Fibroblast of upper back skin (primary cell): ENCODE measurements around the gene HAVCR2.
A peak's percentile ranks its signal among the peaks of the same experiment; 100 is the strongest.
"Not testable (repeated sequence)": the region's sequence is repeated elsewhere in the genome, so short reads cannot be mapped to it uniquely, and the experiment has no call there.

Experiments used
- DNase-seq: peaks from one replicate; pipeline ENCODE4 v3.0.0-alpha.2; 2013

Gene HAVCR2

GRCh38 chr5:157086751-157087359, 22.0 kb downstream of the HAVCR2 start:
- no peak for DNase-seq

GRCh38 chr5:157085930-157086329, 22.9 kb downstream of the HAVCR2 start:
- DNase-seq = no peak

- no peak for DNase-seq
Measured at GRCh38 chr5:157080286-157080685, 28.6 kb downstream of the HAVCR2 start.

GRCh38 chr5:157076558-157076957, 32.3 kb downstream of the HAVCR2 start:
- DNase-seq = peak; percentile 7

GRCh38 chr5:157072508-157072907, 36.3 kb downstream of the HAVCR2 start:
- DNase-seq = no peak

- no peak for DNase-seq
Measured at GRCh38 chr5:157069949-157070348, 38.9 kb downstream of the HAVCR2 start.

GRCh38 chr5:157068785-157069184, 40.1 kb downstream of the HAVCR2 start:
- DNase-seq = no peak

- no peak for DNase-seq
Measured at GRCh38 chr5:157068339-157068738, 40.5 kb downstream of the HAVCR2 start.

- DNase-seq = no peak
Measured at GRCh38 chr5:157067005-157067404, 41.8 kb downstream of the HAVCR2 start.

- DNase-seq = no peak
Measured at GRCh38 chr5:157066080-157066479, 42.8 kb downstream of the HAVCR2 start.

- DNase-seq = no peak
Measured at GRCh38 chr5:157063776-157064430, 44.9 kb downstream of the HAVCR2 start.

GRCh38 chr5:157059891-157060290, 49.0 kb downstream of the HAVCR2 start:
- no peak for DNase-seq

- DNase-seq = no peak
Measured at GRCh38 chr5:157059093-157059539, 49.7 kb downstream of the HAVCR2 start, which contains the start of gene HAVCR1. HAVCR1 (minus strand) TSS chr5:157059116; CDS start chr5:157057943, 1,173 bp downstream.

GRCh38 chr5:157057459-157058370, 51.1 kb downstream of the HAVCR2 start:
- DNase-seq = no peak

GRCh38 chr5:157056848-157057247, 52.0 kb downstream of the HAVCR2 start:
- DNase-seq = not testable (repeated sequence)

- DNase-seq = no peak
Measured at GRCh38 chr5:157051604-157052245, 57.1 kb downstream of the HAVCR2 start.

- DNase-seq = no peak
Measured at GRCh38 chr5:157050050-157050449, 58.8 kb downstream of the HAVCR2 start.

- peak; percentile 18 for DNase-seq
Measured at GRCh38 chr5:157049605-157050004, 59.2 kb downstream of the HAVCR2 start.

GRCh38 chr5:157047898-157048297, 60.9 kb downstream of the HAVCR2 start:
- no peak for DNase-seq

GRCh38 chr5:157047016-157047415, 61.8 kb downstream of the HAVCR2 start:
- DNase-seq = not testable (repeated sequence)

- no peak for DNase-seq
Measured at GRCh38 chr5:157046041-157046440, 62.8 kb downstream of the HAVCR2 start.

GRCh38 chr5:157045601-157046000, 63.2 kb downstream of the HAVCR2 start:
- no peak for DNase-seq
